Putamen (tissue), 1 donor: ENCODE results near the gene DAND5.

Experiments used
- DNase-seq: peaks from one replicate; pipeline ENCODE4 v3.0.0-alpha.2; 2016; ENCODE audit warnings: low spot score

Gene DAND5

GRCh38 chr19:12969292-12969988, at the start of gene DAND5:
Gene DAND5, plus strand, starts transcription at chr19:12969576. Its CDS starts 85 bp downstream, at chr19:12969661.
- DNase-seq: peak; percentile 51

GRCh38 chr19:12921047-12921446, 48.3 kb upstream of the DAND5 start:
- DNase-seq: no peak

GRCh38 chr19:12922959-12923358, 46.4 kb upstream of the DAND5 start:
- no peak for DNase-seq

GRCh38 chr19:12924621-12925310, 44.6 kb upstream of the DAND5 start:
- no peak for DNase-seq

- DNase-seq: no peak
Observed at GRCh38 chr19:12930002-12930645, 39.3 kb upstream of the DAND5 start.

GRCh38 chr19:12932392-12933286, 36.7 kb upstream of the DAND5 start:
- no peak for DNase-seq

GRCh38 chr19:12933287-12934072, 35.9 kb upstream of the DAND5 start, which contains the start of gene FARSA:
Gene FARSA, minus strand, starts transcription at chr19:12933711. Its CDS starts 15 bp downstream, at chr19:12933696.
- peak; percentile 95 for DNase-seq

- no peak for DNase-seq
Observed at GRCh38 chr19:12935071-12935470, 34.3 kb upstream of the DAND5 start.

- DNase-seq: no peak
Observed at GRCh38 chr19:12936582-12936981, 32.8 kb upstream of the DAND5 start.

- DNase-seq: no peak
Observed at GRCh38 chr19:12937093-12937926, 32.1 kb upstream of the DAND5 start.

- peak; percentile 99 for DNase-seq
Observed at GRCh38 chr19:12937927-12938778, 31.2 kb upstream of the DAND5 start, which contains the start of gene CALR. Gene CALR, plus strand, starts transcription at chr19:12938609. Its CDS starts 71 bp downstream, at chr19:12938680.

GRCh38 chr19:12938779-12939601, 30.4 kb upstream of the DAND5 start:
- DNase-seq: no peak

GRCh38 chr19:12939975-12940423, 29.4 kb upstream of the DAND5 start:
- no peak for DNase-seq

- no peak for DNase-seq
Observed at GRCh38 chr19:12940897-12941296, 28.5 kb upstream of the DAND5 start.

- DNase-seq: no peak
Observed at GRCh38 chr19:12943437-12944044, 25.8 kb upstream of the DAND5 start.

- no peak for DNase-seq
Observed at GRCh38 chr19:12944104-12944674, 25.2 kb upstream of the DAND5 start.

GRCh38 chr19:12945479-12946091, 23.8 kb upstream of the DAND5 start, which contains the start of gene RAD23A:
Gene RAD23A, plus strand, starts transcription at chr19:12945862. Its CDS starts 87 bp downstream, at chr19:12945949.
- DNase-seq: peak; percentile 91
